HepG2 (cell line): ENCODE measurements around the gene MBOAT7. TPM values are rescaled to one million over a fixed set of nuclear protein-coding genes. Genes with fewer than 3 reads are reported as not detected.

Experiments used
- ATAC-seq: fragments of 200-7000 bp; cut with Tn5 transposase; 3 replicates; pipeline ENCODE4 v1.9.1; 2020; ENCODE audit warnings: mild to moderate bottlenecking, moderate library complexity
- BruUV-seq: library from RNA; stranded (reverse); fragments of 400-500 nt; replicated peaks from 2 replicates; lab custom pipeline; 2021; lab: Mats Ljungman, UMichigan
- CTCF ChIA-PET: fragments of 300-600 bp; formaldehyde crosslinking; extraction: SDS; loops from one replicate; lab custom pipeline; 2021; ENCODE audit warnings: low total read pairs, inconsistent platforms, low intra/inter-chr PET ratio; lab: Yijun Ruan, JAX
- POLR2A ChIA-PET: fragments of 350-600 bp; sonication (Branson Sonifier 250); formaldehyde crosslinking; loops from one replicate; lab custom pipeline; 2020; ENCODE audit warnings: antibody characterized with exemption, inconsistent platforms; lab: Yijun Ruan, JAX
- DNase-seq: peaks from one replicate; pipeline ENCODE4 v3.0.0-alpha.2; 2015; ENCODE audit warnings: low spot score
- FAIRE-seq: peaks from 3 replicates; lab custom pipeline; 2011; peaks lifted over from hg19 to GRCh38; lab: Jason Lieb, UNC
- H2AFZ ChIP-seq: one replicate; pipeline ENCODE4 v1.6.1; 2011; ENCODE audit warnings: low read length, inconsistent platforms
- H3K27ac ChIP-seq: fragments of 300-600 bp; 3 replicates; pipeline ENCODE4 v1.8.0; 2011; ENCODE audit warnings: mixed run types, mild to moderate bottlenecking, mixed read lengths, low read length, inconsistent platforms; ENCODE audit not compliant: insufficient read depth; ENCODE audit errors: extremely low read length
- H3K27me3 ChIP-seq, 2 experiments: fragments of 200-600 bp in 1 of 2; 2 replicates in 1 of 2; 3 replicates in 1 of 2; pipeline versions ENCODE4 v1.6.0 to v1.8.0; 2011; ENCODE audit warnings: low read length in 2 of 2, mild to moderate bottlenecking in 2 of 2, moderate library complexity in 2 of 2, inconsistent platforms in 1 of 2; ENCODE audit not compliant: insufficient read depth in 2 of 2, control insufficient read depth in 1 of 2
- H3K36me3 ChIP-seq, 2 experiments: fragments of 200-600 bp in 1 of 2; replicated peaks in 1 of 2; 2 replicates in 1 of 2; 3 replicates in 1 of 2; pipeline versions ENCODE4 v1.5.1 to v1.8.0; 2011; ENCODE audit warnings: low read length in 2 of 2, inconsistent platforms in 1 of 2; ENCODE audit not compliant: insufficient read depth in 2 of 2, control insufficient read depth in 1 of 2
- H3K4me1 ChIP-seq: 2 replicates; pipeline ENCODE4 v1.5.1; 2012; ENCODE audit warnings: low read length, inconsistent platforms; ENCODE audit not compliant: insufficient read depth
- H3K4me2 ChIP-seq: 2 replicates; pipeline ENCODE4 v1.6.0; 2011; ENCODE audit warnings: low read depth, low read length, inconsistent platforms
- H3K4me3 ChIP-seq, 3 experiments: fragments of 200-600 bp in 1 of 3; sonication (generic), shearing (Covaris generic) in 1 of 3; replicated peaks in 1 of 3; 2 replicates each; pipeline ENCODE4 v1.5.1; 2011 to 2016; ENCODE audit warnings: low read length in 3 of 3, inconsistent platforms in 2 of 3, low read depth in 2 of 3, mild to moderate bottlenecking in 2 of 3, control low read depth in 1 of 3, mixed read lengths in 1 of 3; ENCODE audit not compliant: insufficient read depth in 1 of 3
- H3K79me2 ChIP-seq: one replicate; pipeline ENCODE4 v1.6.1; 2011; ENCODE audit warnings: low read length, inconsistent platforms; ENCODE audit not compliant: insufficient read depth
- H3K9ac ChIP-seq: 2 replicates; pipeline ENCODE4 v1.6.0; 2011; ENCODE audit warnings: mild to moderate bottlenecking, low read depth, low read length, inconsistent platforms; ENCODE audit not compliant: insufficient read depth
- H3K9me3 ChIP-seq: 2 replicates; pipeline ENCODE4 v1.5.1; 2012; ENCODE audit warnings: mild to moderate bottlenecking, low read length
- H4K20me1 ChIP-seq: 2 replicates; pipeline ENCODE4 v1.6.0; 2011; ENCODE audit warnings: inconsistent platforms, mild to moderate bottlenecking, low read length, moderate library complexity; ENCODE audit not compliant: insufficient read depth
- AHR ChIP-seq: IDR thresholded peaks from 2 replicates; pipeline ENCODE4 v1.6.1; 2018; ENCODE audit warnings: missing genetic modification reagents, missing compliant biosample characterization
- BRCA1 ChIP-seq: sonication (generic); formaldehyde crosslinking; IDR thresholded peaks from 2 replicates; pipeline ENCODE4 v1.4.0; 2020; ENCODE audit warnings: missing genetic modification reagents
- CEBPG ChIP-seq: IDR thresholded peaks from 2 replicates; pipeline ENCODE4 v1.6.1; 2016
- EED ChIP-seq: sonication (generic); formaldehyde crosslinking; IDR thresholded peaks from 2 replicates; pipeline ENCODE4 v1.5.0; 2020; ENCODE audit warnings: mild to moderate bottlenecking, missing genetic modification reagents
- HNF4G ChIP-seq, 2 experiments: sonication (generic) in 1 of 2; formaldehyde crosslinking in 1 of 2; IDR thresholded peaks; 2 replicates each; pipeline versions ENCODE4 v1.4.0 to v1.6.1; 2011 to 2020; ENCODE audit warnings: borderline replicate concordance in 2 of 2, low read depth in 2 of 2, mild to moderate bottlenecking in 2 of 2, low read length in 1 of 2, missing genetic modification reagents in 1 of 2, moderate library complexity in 1 of 2
- JARID2 ChIP-seq: sonication (generic); formaldehyde crosslinking; IDR thresholded peaks from 2 replicates; pipeline ENCODE4 v1.8.1; 2023; ENCODE audit warnings: missing genetic modification reagents, inconsistent platforms; ENCODE audit not compliant: insufficient replicate concordance
- MLLT10 ChIP-seq: sonication (generic); formaldehyde crosslinking; IDR thresholded peaks from 2 replicates; pipeline ENCODE4 v1.4.0; 2020; ENCODE audit warnings: missing genetic modification reagents
- NFYB ChIP-seq: sonication (generic); formaldehyde crosslinking; IDR thresholded peaks from 2 replicates; pipeline ENCODE4 v1.4.0; 2020; ENCODE audit warnings: missing genetic modification reagents
- ONECUT2 ChIP-seq: sonication (generic); formaldehyde crosslinking; IDR thresholded peaks from 2 replicates; pipeline ENCODE4 v1.4.0; 2020; ENCODE audit warnings: missing genetic modification reagents
- PITX1 ChIP-seq: sonication (generic); formaldehyde crosslinking; IDR thresholded peaks from 2 replicates; pipeline ENCODE4 v1.5.1; 2020; ENCODE audit warnings: mild to moderate bottlenecking, missing genetic modification reagents
- TSC22D2 ChIP-seq: sonication (generic); formaldehyde crosslinking; IDR thresholded peaks from 2 replicates; pipeline ENCODE4 v1.5.1; 2020; ENCODE audit warnings: missing genetic modification reagents, mild to moderate bottlenecking, borderline replicate concordance
- ZBTB20 ChIP-seq: sonication (generic); formaldehyde crosslinking; IDR thresholded peaks from 2 replicates; pipeline ENCODE4 v1.8.1; 2023; ENCODE audit warnings: missing genetic modification reagents, low read depth, mild to moderate bottlenecking, borderline replicate concordance
- ZNF136 ChIP-seq: sonication (generic); formaldehyde crosslinking; IDR thresholded peaks from 2 replicates; pipeline ENCODE4 v1.8.1; 2022; ENCODE audit warnings: low read depth, mild to moderate bottlenecking, moderate library complexity, missing genetic modification reagents
- ZNF44 ChIP-seq: sonication (generic); formaldehyde crosslinking; IDR thresholded peaks from 2 replicates; pipeline ENCODE4 v1.5.1; 2020; ENCODE audit warnings: mild to moderate bottlenecking, missing genetic modification reagents
- ZNF572 ChIP-seq: sonication (generic); formaldehyde crosslinking; IDR thresholded peaks from 2 replicates; pipeline ENCODE4 v1.5.1; 2020; ENCODE audit warnings: mild to moderate bottlenecking, missing genetic modification reagents
- ZNF724P ChIP-seq: sonication (generic); formaldehyde crosslinking; IDR thresholded peaks from 2 replicates; pipeline ENCODE4 v1.8.0; 2022; ENCODE audit warnings: missing genetic modification reagents, borderline replicate concordance
- WGBS: methylation state at CpG from one replicate; pipeline ENCODE4 v1.1.6; 2017; ENCODE audit warnings: low lambda C conversion rate; 5-methylcytosine and 5-hydroxymethylcytosine counted together
- in situ Hi-C: cut with HindIII; loops from 2 replicates; pipeline ENCODE4 v1.10.0; 2017; ENCODE audit warnings: low pct_unique_long_range_greater_than_20kb; ENCODE audit not compliant: extremely low pct_ligation_motif_present
- intact Hi-C: fragments of 100-400 bp; cut with micrococcal nuclease; formaldehyde crosslinking; loops from one replicate; pipeline ENCODE4 v1.10.0; 2022; ENCODE audit not compliant: unreplicated experiment
- polyA plus RNA-seq, 8 experiments: library from polyadenylated mRNA; depleted of rRNA in 3 of 8; stranded (reverse) in 7 of 8; unstranded in 1 of 8; fragments of >200 nt; fragmentation: Illumina TruSeq in 4 of 8; extraction: Trizol in 4 of 8; gene quantifications; 2 replicates each; pipeline versions ENCODE4 v1.2.1 to v1.2.3, GENCODE V29; 2011 to 2016; ENCODE audit warnings: low read depth in 4 of 8, missing spikeins in 1 of 8, mixed read lengths in 1 of 8; ENCODE audit not compliant: insufficient read depth in 1 of 8
- total RNA-seq, 5 experiments: library from RNA; depleted of rRNA; stranded (reverse); fragments of >200 nt; fragmentation: Illumina TruSeq; extraction: Trizol; gene quantifications; 2 replicates each; pipeline ENCODE4 v1.2.3, GENCODE V29; 2016; ENCODE audit warnings: low read depth in 1 of 5
- TF ChIP-seq, protein P1 (sequence below): sonication (generic); formaldehyde crosslinking; IDR thresholded peaks from 2 replicates; pipeline ENCODE4 v1.4.0; 2020; ENCODE audit warnings: missing genetic modification reagents
- TF ChIP-seq, protein P2 (sequence below): sonication (generic); formaldehyde crosslinking; IDR thresholded peaks from 2 replicates; pipeline ENCODE4 v1.4.0; 2020; ENCODE audit warnings: missing genetic modification reagents, borderline replicate concordance

Gene MBOAT7
- total and polyA plus RNA-seq, 2 of the 13 experiments (the other 11 are each of a cell fraction or from before 2014, with no cell fraction given): 22.2 to 25.5 TPM

DNA sequence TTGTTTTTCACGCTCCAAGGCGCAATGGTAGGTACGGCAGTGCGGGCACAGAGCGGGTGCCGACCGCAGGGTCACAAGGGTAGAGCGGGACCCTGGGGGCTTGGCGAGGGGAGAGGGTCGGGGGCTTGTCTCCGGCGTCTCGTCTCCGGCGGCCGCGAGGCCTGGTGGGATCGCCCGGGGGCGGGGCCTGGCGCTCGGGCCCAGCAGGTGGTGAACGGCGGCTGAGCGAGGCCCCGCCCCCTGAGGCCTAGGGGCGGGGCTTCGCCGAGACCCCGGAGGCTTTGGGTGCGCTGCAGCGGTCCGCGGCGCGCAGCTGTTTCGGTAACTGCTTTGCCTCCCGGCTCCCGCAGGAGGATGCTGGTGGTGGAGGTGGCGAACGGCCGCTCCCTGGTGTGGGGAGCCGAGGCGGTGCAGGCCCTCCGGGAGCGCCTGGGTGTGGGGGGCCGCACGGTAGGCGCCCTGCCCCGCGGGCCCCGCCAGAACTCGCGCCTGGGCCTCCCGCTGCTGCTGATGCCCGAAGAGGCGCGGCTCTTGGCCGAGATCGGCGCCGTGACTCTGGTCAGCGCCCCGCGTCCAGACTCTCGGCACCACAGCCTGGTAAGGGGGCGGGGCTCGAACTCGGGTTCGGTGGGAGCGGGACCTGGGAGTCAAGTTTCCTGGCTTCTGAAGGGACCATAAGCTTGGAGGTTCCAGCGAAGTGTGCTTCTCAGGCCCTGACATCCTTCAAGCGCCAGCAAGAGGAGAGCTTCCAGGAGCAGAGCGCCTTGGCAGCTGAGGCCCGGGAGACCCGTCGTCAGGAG lies 1.8 kb upstream of the MBOAT7 start, which contains the start of gene TSEN34:
TSEN34 (plus strand) TSS at position 298 of the 800 bp plus-strand sequence; CDS start at position 355, 57 bp downstream.
- Histone ChIP-seq H3K4me2 (peak within 1 kb of the TSS; percentile 93), H4K20me1 (no peaks in the 10 kb centered on the region), H3K9me3 (no peaks in the 10 kb centered on the region), H3K27ac (peak within 1 kb of the TSS; percentile 96), H3K4me1 (peaks cover 40% of the 10 kb centered on the region), H3K9ac (peak within 1 kb of the TSS; percentile 92), H2AFZ (no peak within 1 kb of the TSS), H3K4me3 (peak within 1 kb of the TSS; percentile 82 to 91 (median 88)), H3K79me2 (peaks cover 28% of the 10 kb centered on the region), H3K27me3 (no peaks in the 10 kb centered on the region), H3K36me3 (peaks cover 6 to 27% of the 10 kb centered on the region in 2 experiments; a peak in 4 of 5 replicates)
- FAIRE-seq: no peak
- ChIA-PET CTCF (no interaction called here), POLR2A (interaction anchor here (0.8 to 4.9 kb wide), 11 partner anchors 11 to 327 kb away, joined by 3 to 306 read pairs (median 7); partner anchors contain the start of genes CNOT3, LENG1, MYADM and PRPF31)
- ATAC-seq: peak; percentile 46
- 3% methylated on average over 15 of the region's 77 CpGs for WGBS
- TSS peak; percentile 47 for BruUV-seq
- intact Hi-C loops (loop anchor here (2.0 to 5.0 kb wide), 2 partner anchors 20 to 41 kb away; no protein-coding TSS in a partner anchor), in situ Hi-C loops (no loop called here)
- DNase-seq: peak; percentile 71
- TF ChIP-seq, protein P1, sequence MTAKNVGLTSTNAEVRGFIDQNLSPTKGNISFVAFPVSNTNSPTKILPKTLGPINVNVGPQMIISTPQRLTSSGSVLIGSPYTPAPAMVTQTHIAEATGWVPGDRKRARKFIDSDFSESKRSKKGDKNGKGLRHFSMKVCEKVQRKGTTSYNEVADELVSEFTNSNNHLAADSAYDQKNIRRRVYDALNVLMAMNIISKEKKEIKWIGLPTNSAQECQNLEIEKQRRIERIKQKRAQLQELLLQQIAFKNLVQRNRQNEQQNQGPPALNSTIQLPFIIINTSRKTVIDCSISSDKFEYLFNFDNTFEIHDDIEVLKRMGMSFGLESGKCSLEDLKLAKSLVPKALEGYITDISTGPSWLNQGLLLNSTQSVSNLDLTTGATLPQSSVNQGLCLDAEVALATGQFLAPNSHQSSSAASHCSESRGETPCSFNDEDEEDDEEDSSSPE (CRISPR knock-in tag): no peak
- no peak for TF ChIP-seq BRCA1
- TF ChIP-seq, protein P2, sequence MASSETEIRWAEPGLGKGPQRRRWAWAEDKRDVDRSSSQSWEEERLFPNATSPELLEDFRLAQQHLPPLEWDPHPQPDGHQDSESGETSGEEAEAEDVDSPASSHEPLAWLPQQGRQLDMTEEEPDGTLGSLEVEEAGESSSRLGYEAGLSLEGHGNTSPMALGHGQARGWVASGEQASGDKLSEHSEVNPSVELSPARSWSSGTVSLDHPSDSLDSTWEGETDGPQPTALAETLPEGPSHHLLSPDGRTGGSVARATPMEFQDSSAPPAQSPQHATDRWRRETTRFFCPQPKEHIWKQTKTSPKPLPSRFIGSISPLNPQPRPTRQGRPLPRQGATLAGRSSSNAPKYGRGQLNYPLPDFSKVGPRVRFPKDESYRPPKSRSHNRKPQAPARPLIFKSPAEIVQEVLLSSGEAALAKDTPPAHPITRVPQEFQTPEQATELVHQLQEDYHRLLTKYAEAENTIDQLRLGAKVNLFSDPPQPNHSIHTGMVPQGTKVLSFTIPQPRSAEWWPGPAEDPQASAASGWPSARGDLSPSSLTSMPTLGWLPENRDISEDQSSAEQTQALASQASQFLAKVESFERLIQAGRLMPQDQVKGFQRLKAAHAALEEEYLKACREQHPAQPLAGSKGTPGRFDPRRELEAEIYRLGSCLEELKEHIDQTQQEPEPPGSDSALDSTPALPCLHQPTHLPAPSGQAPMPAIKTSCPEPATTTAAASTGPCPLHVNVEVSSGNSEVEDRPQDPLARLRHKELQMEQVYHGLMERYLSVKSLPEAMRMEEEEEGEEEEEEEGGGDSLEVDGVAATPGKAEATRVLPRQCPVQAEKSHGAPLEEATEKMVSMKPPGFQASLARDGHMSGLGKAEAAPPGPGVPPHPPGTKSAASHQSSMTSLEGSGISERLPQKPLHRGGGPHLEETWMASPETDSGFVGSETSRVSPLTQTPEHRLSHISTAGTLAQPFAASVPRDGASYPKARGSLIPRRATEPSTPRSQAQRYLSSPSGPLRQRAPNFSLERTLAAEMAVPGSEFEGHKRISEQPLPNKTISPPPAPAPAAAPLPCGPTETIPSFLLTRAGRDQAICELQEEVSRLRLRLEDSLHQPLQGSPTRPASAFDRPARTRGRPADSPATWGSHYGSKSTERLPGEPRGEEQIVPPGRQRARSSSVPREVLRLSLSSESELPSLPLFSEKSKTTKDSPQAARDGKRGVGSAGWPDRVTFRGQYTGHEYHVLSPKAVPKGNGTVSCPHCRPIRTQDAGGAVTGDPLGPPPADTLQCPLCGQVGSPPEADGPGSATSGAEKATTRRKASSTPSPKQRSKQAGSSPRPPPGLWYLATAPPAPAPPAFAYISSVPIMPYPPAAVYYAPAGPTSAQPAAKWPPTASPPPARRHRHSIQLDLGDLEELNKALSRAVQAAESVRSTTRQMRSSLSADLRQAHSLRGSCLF (CRISPR knock-in tag): no peak
- TF ChIP-seq CEBPG (CRISPR knock-in tag): no peak
- TF ChIP-seq NFYB: no peak
- no peak for TF ChIP-seq MLLT10
- peak; percentile 20; the same call in 1 of the 2 replicates for TF ChIP-seq AHR (CRISPR knock-in tag)
- peak; percentile 68; the same call in 1 of the 2 replicates for TF ChIP-seq ZNF724P
- peak; percentile 47 for TF ChIP-seq ZNF572 (CRISPR knock-in tag)
- TF ChIP-seq ZNF44: no peak
- TF ChIP-seq ONECUT2 (CRISPR knock-in tag): no peak
- no peak for TF ChIP-seq HNF4G (IDR thresholded peaks at IDR 0.05; ENCODE audit: borderline replicate concordance, low read depth, low read length)
- TF ChIP-seq HNF4G (CRISPR knock-in tag; IDR thresholded peaks at IDR 0.05; ENCODE audit: borderline replicate concordance, low read depth): no peak
- peak; percentile 32; the same call in 1 of the 2 replicates for TF ChIP-seq ZBTB20 (CRISPR knock-in tag)
- 0 out of 2 replicates have a peak, but pooled peaks have one; percentile 4 for TF ChIP-seq ZNF136 (CRISPR knock-in tag)
- no peak for TF ChIP-seq JARID2 (CRISPR knock-in tag)
- 0 out of 2 replicates have a peak, but pooled peaks have one; percentile 9 for TF ChIP-seq TSC22D2 (CRISPR knock-in tag)
- TF ChIP-seq PITX1 (CRISPR knock-in tag): no peak
- no peak for TF ChIP-seq EED (CRISPR knock-in tag)
